ENCODE measurements around the gene SP1.

SP1 gene

DNA sequence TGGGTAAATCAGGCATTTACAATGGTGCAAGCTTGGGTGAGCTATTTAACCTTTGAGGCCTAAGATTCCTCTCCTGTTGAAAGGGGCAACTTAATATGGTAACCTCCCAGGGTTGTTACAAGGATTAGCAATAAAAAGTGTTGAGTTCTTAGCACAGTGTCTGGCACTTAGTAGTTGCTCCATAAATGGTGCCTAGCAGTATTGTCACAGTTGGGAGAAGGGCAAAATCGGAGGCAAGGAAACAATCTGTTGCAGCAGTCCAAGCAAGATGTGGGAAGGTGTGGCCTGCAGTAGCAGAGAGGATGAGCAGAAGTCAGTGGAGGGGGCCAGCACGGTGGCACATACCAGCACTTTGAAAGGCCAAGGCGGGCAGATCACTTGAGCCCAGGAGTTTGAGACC lies 36.5 kb upstream of the SP1 start:
- H3K9me3 ChIP-seq (ENCODE audit: control insufficient read depth, low read length): no peaks in the 10 kb centered on the region
- H3K36me3 ChIP-seq (ENCODE audit: control insufficient read depth, insufficient read depth, low read length): no peaks in the 10 kb centered on the region
- H3K4me3 ChIP-seq (ENCODE audit: extremely low read depth, insufficient read depth, low read length, poor library complexity, severe bottlenecking): no peak overlapping the region
- peaks cover 12% of the 10 kb centered on the region for H3K4me1 ChIP-seq (ENCODE audit: control insufficient read depth, insufficient read depth, low read length, poor library complexity, severe bottlenecking)
- H3K27ac ChIP-seq (ENCODE audit: low read depth, low read length, severe bottlenecking): no peak overlapping the region
- WGBS, 2 experiments (ENCODE audit: insufficient coverage in 2 of 2): 40 to 57% methylated on average over 2 to 3 of the region's 3 CpGs

DNA sequence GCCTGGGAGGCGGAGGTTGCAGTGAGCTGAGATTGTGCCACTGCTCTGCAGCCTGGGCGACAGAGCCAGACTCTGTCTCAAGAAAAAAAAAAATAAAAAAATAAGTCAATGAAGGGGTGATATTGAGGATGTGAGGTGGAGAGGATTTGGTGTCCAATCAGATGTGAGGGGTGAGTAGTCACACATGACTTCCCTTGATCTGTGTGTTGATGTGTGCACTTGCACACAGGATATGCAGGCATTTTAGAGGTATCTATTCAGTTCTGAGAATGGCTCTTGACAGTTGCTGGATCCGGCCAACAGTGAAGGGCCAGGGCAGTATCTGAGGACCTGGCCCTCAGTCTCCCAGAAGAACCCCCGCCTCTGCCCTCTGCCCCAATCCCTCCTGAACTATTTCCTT lies 36.0 kb upstream of the SP1 start:
- no peaks in the 10 kb centered on the region for H3K9me3 ChIP-seq (ENCODE audit: control insufficient read depth, low read length)
- WGBS, 2 experiments (ENCODE audit: insufficient coverage in 2 of 2): 88 to 95% methylated on average over 1 to 4 of the region's 4 CpGs
- H3K36me3 ChIP-seq (ENCODE audit: control insufficient read depth, insufficient read depth, low read length): no peaks in the 10 kb centered on the region
- peaks cover 12% of the 10 kb centered on the region for H3K4me1 ChIP-seq (ENCODE audit: control insufficient read depth, insufficient read depth, low read length, poor library complexity, severe bottlenecking)
- H3K4me3 ChIP-seq (ENCODE audit: extremely low read depth, insufficient read depth, low read length, poor library complexity, severe bottlenecking): no peak overlapping the region
- H3K27ac ChIP-seq (ENCODE audit: low read depth, low read length, severe bottlenecking): no peak overlapping the region

DNA sequence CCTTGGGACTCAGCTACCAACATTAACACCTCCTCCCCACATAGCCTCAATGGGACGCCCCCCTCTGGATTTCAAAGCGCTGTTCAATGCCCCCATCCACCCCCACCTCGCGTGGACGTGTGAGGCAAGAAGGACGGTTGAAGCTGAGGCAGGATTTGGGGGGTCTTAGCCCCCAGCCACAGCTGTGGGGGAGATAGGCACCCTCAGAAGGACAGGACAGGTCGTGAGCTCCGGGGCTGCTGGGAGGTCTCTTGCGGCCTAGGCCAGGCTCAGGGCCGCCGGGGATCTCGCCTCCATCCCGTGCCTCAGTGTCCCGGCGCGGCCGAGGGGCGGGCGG lies 35.5 kb upstream of the SP1 start:
- H3K4me1 ChIP-seq (ENCODE audit: control insufficient read depth, insufficient read depth, low read length, poor library complexity, severe bottlenecking): peaks cover 12% of the 10 kb centered on the region
- WGBS, 2 experiments (ENCODE audit: insufficient coverage in 2 of 2): 0 to 4% methylated on average over 4 to 13 of the region's 19 CpGs
- peak overlapping the region; percentile 36 for H3K27ac ChIP-seq (ENCODE audit: low read depth, low read length, severe bottlenecking)
- no peaks in the 10 kb centered on the region for H3K9me3 ChIP-seq (ENCODE audit: control insufficient read depth, low read length)
- H3K4me3 ChIP-seq (ENCODE audit: extremely low read depth, insufficient read depth, low read length, poor library complexity, severe bottlenecking): peak overlapping the region; percentile 56
- no peaks in the 10 kb centered on the region for H3K36me3 ChIP-seq (ENCODE audit: control insufficient read depth, insufficient read depth, low read length)

DNA sequence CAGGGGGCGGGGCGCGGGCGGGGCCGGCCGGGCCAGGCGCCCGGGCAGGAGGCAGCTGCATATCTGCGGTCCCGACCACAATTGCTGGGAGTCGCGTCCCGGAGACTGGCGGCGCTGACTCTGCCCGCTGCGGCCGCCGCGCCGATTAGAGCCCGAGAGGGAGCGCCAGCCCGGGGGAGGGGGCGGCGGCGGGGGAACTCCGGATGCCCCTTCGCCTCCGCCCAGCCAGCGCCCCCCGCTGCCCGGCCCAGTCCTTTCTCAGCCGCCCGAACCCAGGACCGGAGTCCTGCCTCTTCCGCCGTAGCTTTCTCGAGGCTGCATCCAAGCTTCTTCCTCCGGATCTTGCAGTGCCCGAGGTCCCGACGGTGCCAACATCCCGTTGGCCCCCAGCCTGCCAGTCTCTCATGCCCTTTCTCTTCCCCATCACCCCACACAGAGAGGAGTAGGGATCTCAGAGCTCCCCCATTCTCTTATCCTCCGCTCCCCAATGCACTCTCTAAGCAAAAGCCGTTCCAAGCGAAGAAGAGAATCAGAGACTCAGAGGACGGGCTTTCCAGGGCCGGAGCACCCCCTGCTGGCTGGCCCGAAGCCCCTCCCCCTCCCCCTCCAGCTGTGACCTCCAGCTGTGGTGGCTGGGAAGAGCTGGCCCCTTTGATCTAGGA lies 35.0 kb upstream of the SP1 start:
- H3K27ac ChIP-seq (ENCODE audit: low read depth, low read length, severe bottlenecking): peak overlapping the region; percentile 79
- no peaks in the 10 kb centered on the region for H3K9me3 ChIP-seq (ENCODE audit: control insufficient read depth, low read length)
- WGBS, 2 experiments (ENCODE audit: insufficient coverage in 2 of 2): 0 to 1% methylated on average over 30 to 47 of the region's 50 CpGs
- H3K36me3 ChIP-seq (ENCODE audit: control insufficient read depth, insufficient read depth, low read length): no peaks in the 10 kb centered on the region
- H3K4me1 ChIP-seq (ENCODE audit: control insufficient read depth, insufficient read depth, low read length, poor library complexity, severe bottlenecking): peaks cover 12% of the 10 kb centered on the region
- peak overlapping the region; percentile 56 for H3K4me3 ChIP-seq (ENCODE audit: extremely low read depth, insufficient read depth, low read length, poor library complexity, severe bottlenecking)

GRCh38 chr12:53345486-53346188 lies 34.3 kb upstream of the SP1 start:
- H3K4me3 ChIP-seq (ENCODE audit: extremely low read depth, insufficient read depth, low read length, poor library complexity, severe bottlenecking): peak overlapping the region; percentile 56
- H3K27ac ChIP-seq (ENCODE audit: low read depth, low read length, severe bottlenecking): peak overlapping the region; percentile 79
- no peaks in the 10 kb centered on the region for H3K9me3 ChIP-seq (ENCODE audit: control insufficient read depth, low read length)
- WGBS, 2 experiments (ENCODE audit: insufficient coverage in 2 of 2): 13 to 35% methylated on average over 2 to 4 of the region's 10 CpGs
- peaks cover 9% of the 10 kb centered on the region for H3K4me1 ChIP-seq (ENCODE audit: control insufficient read depth, insufficient read depth, low read length, poor library complexity, severe bottlenecking)
- H3K36me3 ChIP-seq (ENCODE audit: control insufficient read depth, insufficient read depth, low read length): no peaks in the 10 kb centered on the region

DNA sequence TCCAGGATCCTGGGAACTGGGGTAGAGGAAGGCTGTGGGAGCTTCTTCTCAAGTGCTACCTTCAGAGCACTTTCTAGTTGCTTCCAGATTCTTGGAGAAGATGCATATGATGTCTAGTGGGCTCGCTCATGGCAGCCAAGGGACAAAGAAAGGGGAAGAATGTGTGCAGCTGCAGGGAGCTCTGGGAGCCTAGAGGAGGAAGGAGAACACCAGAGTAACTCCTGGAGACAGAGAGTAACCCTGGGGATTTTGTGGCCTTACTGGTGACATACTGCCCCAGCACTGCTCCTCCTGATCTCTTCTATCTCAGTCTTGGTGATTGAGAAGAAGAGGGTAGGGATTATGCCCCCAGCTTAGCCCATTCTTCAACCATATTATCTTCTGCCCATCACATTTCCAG lies 33.5 kb upstream of the SP1 start:
- WGBS, 2 experiments (ENCODE audit: insufficient coverage in 2 of 2): 89% methylated on average over 1 of the region's 1 CpG; no CpG with 5 or more reads in 1 of the 2 experiments
- Histone ChIP-seq H3K9me3 (ENCODE audit: control insufficient read depth, low read length) (no peaks in the 10 kb centered on the region), H3K4me3 (ENCODE audit: extremely low read depth, insufficient read depth, low read length, poor library complexity, severe bottlenecking) (no peak overlapping the region), H3K27ac (ENCODE audit: low read depth, low read length, severe bottlenecking) (no peak overlapping the region), H3K4me1 (ENCODE audit: control insufficient read depth, insufficient read depth, low read length, poor library complexity, severe bottlenecking) (peaks cover 9% of the 10 kb centered on the region), H3K36me3 (ENCODE audit: control insufficient read depth, insufficient read depth, low read length) (no peaks in the 10 kb centered on the region)

DNA sequence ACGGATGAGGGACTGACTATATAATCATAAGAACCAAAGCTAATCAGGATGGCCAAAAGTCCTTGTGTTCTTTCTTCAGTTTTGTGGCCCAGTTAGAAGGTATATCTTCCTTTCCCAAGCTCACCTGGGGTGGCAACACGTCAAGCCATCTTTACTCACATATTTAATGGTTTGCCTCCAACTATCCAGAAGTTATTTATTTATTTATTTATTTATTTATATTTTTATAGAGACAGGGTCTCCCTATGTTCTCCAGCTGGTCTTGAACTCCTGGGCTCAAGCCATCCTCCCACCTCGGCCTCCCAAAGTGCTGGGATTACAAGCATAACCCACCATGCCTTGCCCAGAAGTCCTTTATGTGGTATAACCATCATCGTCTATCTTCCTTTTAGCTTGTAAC lies 32.1 kb upstream of the SP1 start:
- Histone ChIP-seq H3K27ac (ENCODE audit: low read depth, low read length, severe bottlenecking) (no peak overlapping the region), H3K36me3 (ENCODE audit: control insufficient read depth, insufficient read depth, low read length) (no peaks in the 10 kb centered on the region), H3K9me3 (ENCODE audit: control insufficient read depth, low read length) (no peaks in the 10 kb centered on the region), H3K4me3 (ENCODE audit: extremely low read depth, insufficient read depth, low read length, poor library complexity, severe bottlenecking) (no peak overlapping the region), H3K4me1 (ENCODE audit: control insufficient read depth, insufficient read depth, low read length, poor library complexity, severe bottlenecking) (peaks cover 9% of the 10 kb centered on the region)
- 92 to 94% methylated on average over 1 to 3 of the region's 4 CpGs for WGBS, 2 experiments (ENCODE audit: insufficient coverage in 2 of 2)

DNA sequence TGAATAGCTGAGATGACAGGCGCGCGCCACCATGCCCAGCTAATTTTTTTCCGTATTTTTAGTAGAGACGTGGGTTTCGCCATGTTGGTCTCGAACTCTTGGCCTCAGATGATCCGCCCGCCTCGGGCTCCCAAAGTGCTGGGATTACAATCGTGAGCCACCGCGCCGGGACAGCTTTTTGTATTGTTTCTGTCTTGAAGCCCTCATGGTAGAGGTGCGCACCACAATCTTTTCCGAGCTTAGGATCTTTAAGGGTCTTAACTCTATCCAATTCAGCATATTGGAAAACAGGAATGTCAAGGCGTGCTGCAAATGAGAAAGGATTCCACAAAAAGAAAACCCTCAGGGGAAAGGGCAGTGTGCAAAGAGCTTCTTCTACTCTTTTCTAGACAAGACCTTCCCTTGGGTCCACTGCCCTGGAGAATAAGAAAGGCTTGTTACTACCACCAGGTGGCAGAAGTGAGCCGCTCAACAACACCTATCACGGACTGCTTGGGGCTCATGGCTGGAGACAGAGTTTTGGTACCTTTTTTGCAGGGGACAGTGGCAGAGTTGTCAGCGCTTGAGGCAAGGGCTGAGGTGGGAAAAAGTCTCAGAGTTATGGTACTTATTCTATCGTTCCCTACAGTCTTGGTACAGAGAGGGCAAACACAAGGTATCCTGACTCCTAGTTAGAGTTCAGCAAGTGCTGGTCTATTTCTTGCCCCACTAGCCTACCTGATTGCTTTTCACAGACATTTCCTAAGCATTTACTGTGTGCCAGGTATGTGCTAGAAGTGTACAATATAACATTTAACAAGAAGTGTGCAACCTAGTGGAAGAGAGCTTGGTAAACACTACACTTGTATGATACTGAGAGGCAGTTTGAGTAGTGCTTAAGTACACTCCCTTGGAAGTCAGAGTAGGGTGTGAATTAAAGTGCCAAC lies 27.4 kb upstream of the SP1 start:
- H3K9me3 ChIP-seq (ENCODE audit: control insufficient read depth, low read length): no peaks in the 10 kb centered on the region
- 73 to 76% methylated on average over 17 to 19 of the region's 21 CpGs for WGBS, 2 experiments (ENCODE audit: insufficient coverage in 2 of 2)
- no peak overlapping the region for H3K4me3 ChIP-seq (ENCODE audit: extremely low read depth, insufficient read depth, low read length, poor library complexity, severe bottlenecking)
- no peaks in the 10 kb centered on the region for H3K4me1 ChIP-seq (ENCODE audit: control insufficient read depth, insufficient read depth, low read length, poor library complexity, severe bottlenecking)
- H3K36me3 ChIP-seq (ENCODE audit: control insufficient read depth, insufficient read depth, low read length): no peaks in the 10 kb centered on the region
- no peak overlapping the region for H3K27ac ChIP-seq (ENCODE audit: low read depth, low read length, severe bottlenecking)

GRCh38 chr12:53353257-53353655 lies 26.7 kb upstream of the SP1 start:
- H3K36me3 ChIP-seq (ENCODE audit: control insufficient read depth, insufficient read depth, low read length): no peaks in the 10 kb centered on the region
- 95 to 100% methylated on average over 2 to 3 of the region's 5 CpGs for WGBS, 2 experiments (ENCODE audit: insufficient coverage in 2 of 2)

DNA sequence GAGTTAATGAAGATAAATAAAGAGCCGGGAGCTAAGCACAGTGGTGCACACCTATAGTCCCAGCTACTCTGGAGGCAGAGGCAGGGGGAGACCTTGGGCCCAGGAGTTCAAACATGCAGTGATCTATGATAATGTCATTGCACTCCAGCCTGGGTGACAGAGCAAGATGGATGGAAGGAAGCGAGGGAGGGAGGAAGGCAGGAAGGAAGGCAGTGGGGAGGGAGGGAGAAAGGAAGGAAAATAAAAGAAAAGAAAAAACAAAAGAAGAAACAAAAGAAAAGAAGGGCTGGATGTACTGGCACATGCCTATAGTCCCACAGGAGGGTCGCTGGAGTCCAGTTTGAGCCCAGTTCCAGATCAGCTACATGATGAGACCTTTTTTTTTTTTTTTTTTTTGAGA lies 24.9 kb upstream of the SP1 start:
- H3K4me1 ChIP-seq (ENCODE audit: control insufficient read depth, insufficient read depth, low read length, poor library complexity, severe bottlenecking): no peaks in the 10 kb centered on the region
- H3K27ac ChIP-seq (ENCODE audit: low read depth, low read length, severe bottlenecking): no peak overlapping the region
- H3K4me3 ChIP-seq (ENCODE audit: extremely low read depth, insufficient read depth, low read length, poor library complexity, severe bottlenecking): no peak overlapping the region
- H3K36me3 ChIP-seq (ENCODE audit: control insufficient read depth, insufficient read depth, low read length): no peaks in the 10 kb centered on the region
- no peaks in the 10 kb centered on the region for H3K9me3 ChIP-seq (ENCODE audit: control insufficient read depth, low read length)
- WGBS, 2 experiments (ENCODE audit: insufficient coverage in 2 of 2): 82 to 84% methylated on average over 3 of the region's 3 CpGs

More at GRCh38 chr12:53353257-53353655, 26.7 kb upstream of the SP1 start:
- no peak overlapping the region for H3K27ac ChIP-seq (ENCODE audit: low read depth, low read length, severe bottlenecking)
- no peaks in the 10 kb centered on the region for H3K9me3 ChIP-seq (ENCODE audit: control insufficient read depth, low read length)
- H3K4me3 ChIP-seq (ENCODE audit: extremely low read depth, insufficient read depth, low read length, poor library complexity, severe bottlenecking): no peak overlapping the region
- no peaks in the 10 kb centered on the region for H3K4me1 ChIP-seq (ENCODE audit: control insufficient read depth, insufficient read depth, low read length, poor library complexity, severe bottlenecking)

Measured in mesodermal cell (in vitro differentiated cells).